Parathyroid adenoma (tissue), 2 donors: ENCODE measurements around the gene FUZ.

Source experiments
- H2AFZ ChIP-seq: fragments of 300-600 bp; sonication (generic); one replicate; pipeline ENCODE4 v1.7.0; 2017; ENCODE audit warnings: antibody characterized with exemption, mild to moderate bottlenecking
- H3K27ac ChIP-seq: fragments of 300-600 bp; sonication (generic); one replicate; pipeline ENCODE4 v1.7.0; 2017
- H3K27me3 ChIP-seq: fragments of 300-600 bp; sonication (generic); one replicate; pipeline ENCODE4 v1.7.0; 2017; ENCODE audit warnings: low read length; ENCODE audit not compliant: control insufficient read depth, insufficient read depth
- H3K36me3 ChIP-seq: fragments of 300-600 bp; sonication (generic); one replicate; pipeline ENCODE4 v1.7.0; 2017; ENCODE audit warnings: low read length; ENCODE audit not compliant: control insufficient read depth, insufficient read depth
- H3K4me1 ChIP-seq: fragments of 300-600 bp; sonication (generic); one replicate; pipeline ENCODE4 v1.7.0; 2017; ENCODE audit warnings: control low read depth
- H3K4me2 ChIP-seq: fragments of 300-600 bp; sonication (generic); one replicate; pipeline ENCODE4 v1.7.0; 2017; ENCODE audit warnings: low read length
- H3K4me3 ChIP-seq: fragments of 300-600 bp; sonication (generic); one replicate; pipeline ENCODE4 v1.7.0; 2017; ENCODE audit warnings: low read depth, low read length
- H3K79me2 ChIP-seq: fragments of 300-600 bp; sonication (generic); one replicate; pipeline ENCODE4 v1.7.0; 2017; ENCODE audit warnings: control low read depth
- H3K9ac ChIP-seq: fragments of 300-600 bp; sonication (generic); one replicate; pipeline ENCODE4 v1.7.0; 2017; ENCODE audit warnings: mild to moderate bottlenecking
- H3K9me3 ChIP-seq: fragments of 300-600 bp; sonication (generic); one replicate; pipeline ENCODE4 v1.7.0; 2017; ENCODE audit warnings: low read length; ENCODE audit not compliant: control insufficient read depth
- TF ChIP-seq, protein P1 (sequence below): fragments of 300-600 bp; sonication (generic); IDR thresholded peaks from one replicate; pipeline ENCODE4 v1.7.0; 2017; ENCODE audit warnings: antibody characterized with exemption, mild to moderate bottlenecking
- donor health status: primary hyperparathyroidism.

Gene FUZ

DNA sequence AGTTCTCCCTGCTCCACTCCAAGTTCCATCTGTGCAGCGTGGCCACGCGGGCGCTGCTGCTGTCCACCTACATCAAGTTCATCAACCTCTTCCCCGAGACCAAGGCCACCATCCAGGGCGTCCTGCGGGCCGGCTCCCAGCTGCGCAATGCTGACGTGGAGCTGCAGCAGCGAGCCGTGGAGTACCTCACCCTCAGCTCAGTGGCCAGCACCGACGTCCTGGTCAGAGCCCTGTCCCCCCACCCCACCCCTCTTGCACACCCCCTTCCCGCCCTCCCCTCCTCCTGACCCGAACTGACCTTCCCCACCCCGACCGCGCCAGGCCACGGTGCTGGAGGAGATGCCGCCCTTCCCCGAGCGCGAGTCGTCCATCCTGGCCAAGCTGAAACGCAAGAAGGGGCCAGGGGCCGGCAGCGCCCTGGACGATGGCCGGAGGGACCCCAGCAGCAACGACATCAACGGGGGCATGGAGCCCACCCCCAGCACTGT, 11.6 kb downstream of the FUZ start:
- Histone ChIP-seq H3K4me1 (peaks cover 5% of the 10 kb centered on the region), H3K9ac (no peak overlapping the region), H3K4me3 (peak overlapping the region; percentile 91), H3K79me2 (no peaks in the 10 kb centered on the region), H3K27me3 (no peaks in the 10 kb centered on the region), H2AFZ (no peak overlapping the region), H3K27ac (no peak overlapping the region), H3K36me3 (no peaks in the 10 kb centered on the region), H3K4me2 (peak overlapping the region; percentile 96), H3K9me3 (no peaks in the 10 kb centered on the region)
- TF ChIP-seq, protein P1, sequence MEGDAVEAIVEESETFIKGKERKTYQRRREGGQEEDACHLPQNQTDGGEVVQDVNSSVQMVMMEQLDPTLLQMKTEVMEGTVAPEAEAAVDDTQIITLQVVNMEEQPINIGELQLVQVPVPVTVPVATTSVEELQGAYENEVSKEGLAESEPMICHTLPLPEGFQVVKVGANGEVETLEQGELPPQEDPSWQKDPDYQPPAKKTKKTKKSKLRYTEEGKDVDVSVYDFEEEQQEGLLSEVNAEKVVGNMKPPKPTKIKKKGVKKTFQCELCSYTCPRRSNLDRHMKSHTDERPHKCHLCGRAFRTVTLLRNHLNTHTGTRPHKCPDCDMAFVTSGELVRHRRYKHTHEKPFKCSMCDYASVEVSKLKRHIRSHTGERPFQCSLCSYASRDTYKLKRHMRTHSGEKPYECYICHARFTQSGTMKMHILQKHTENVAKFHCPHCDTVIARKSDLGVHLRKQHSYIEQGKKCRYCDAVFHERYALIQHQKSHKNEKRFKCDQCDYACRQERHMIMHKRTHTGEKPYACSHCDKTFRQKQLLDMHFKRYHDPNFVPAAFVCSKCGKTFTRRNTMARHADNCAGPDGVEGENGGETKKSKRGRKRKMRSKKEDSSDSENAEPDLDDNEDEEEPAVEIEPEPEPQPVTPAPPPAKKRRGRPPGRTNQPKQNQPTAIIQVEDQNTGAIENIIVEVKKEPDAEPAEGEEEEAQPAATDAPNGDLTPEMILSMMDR = no peak

DNA sequence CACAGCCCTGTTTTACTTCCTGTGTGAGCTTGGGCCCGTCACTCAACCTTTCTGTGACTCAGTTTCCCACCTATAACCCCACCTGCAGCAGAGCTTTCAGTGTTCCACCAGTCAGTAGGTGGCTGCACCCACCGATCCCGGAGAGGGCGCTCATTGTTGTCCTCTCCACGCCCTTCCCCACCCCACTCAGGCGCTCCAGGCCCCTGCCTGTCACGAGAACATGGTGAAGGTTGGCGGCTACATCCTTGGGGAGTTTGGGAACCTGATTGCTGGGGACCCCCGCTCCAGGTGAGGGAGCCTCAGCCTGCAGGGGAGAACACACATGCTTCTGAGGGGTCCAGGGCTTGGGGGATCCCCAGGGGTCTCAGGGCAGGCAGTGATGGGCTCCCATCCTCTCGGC, 12.3 kb downstream of the FUZ start:
- no peaks in the 10 kb centered on the region for H3K36me3 ChIP-seq
- H3K27ac ChIP-seq = no peak overlapping the region
- H3K79me2 ChIP-seq = no peaks in the 10 kb centered on the region
- no peak overlapping the region for H2AFZ ChIP-seq
- H3K4me3 ChIP-seq = no peak overlapping the region
- no peaks in the 10 kb centered on the region for H3K27me3 ChIP-seq
- H3K9ac ChIP-seq = no peak overlapping the region
- TF ChIP-seq, protein P1 = no peak
- H3K4me1 ChIP-seq = peaks cover 5% of the 10 kb centered on the region
- H3K9me3 ChIP-seq = no peaks in the 10 kb centered on the region
- H3K4me2 ChIP-seq = no peak overlapping the region

DNA sequence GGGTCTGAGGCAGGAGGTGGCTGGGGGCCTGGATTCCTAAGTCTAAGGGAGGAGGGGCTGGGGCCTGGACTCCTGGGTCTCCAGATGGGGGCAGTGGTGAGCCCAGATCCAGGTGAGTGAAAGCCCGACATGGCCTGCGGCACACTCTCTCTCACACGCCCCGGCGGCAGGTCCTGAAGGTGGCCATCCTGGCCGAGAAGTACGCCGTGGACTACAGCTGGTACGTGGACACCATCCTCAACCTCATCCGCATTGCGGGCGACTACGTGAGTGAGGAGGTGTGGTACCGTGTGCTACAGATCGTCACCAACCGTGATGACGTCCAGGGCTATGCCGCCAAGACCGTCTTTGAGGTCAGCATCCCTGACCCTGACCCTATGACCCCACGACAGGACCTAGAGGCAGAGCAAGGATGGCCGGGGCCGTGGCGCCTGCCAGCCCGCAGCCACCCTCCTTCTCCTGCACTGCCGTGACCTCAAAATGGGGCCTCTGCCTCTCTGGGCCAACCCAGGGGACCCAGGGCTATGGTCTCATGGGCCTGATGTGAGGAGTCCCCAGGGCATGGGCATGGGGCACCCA, 13.2 kb downstream of the FUZ start:
- TF ChIP-seq, protein P1 = no peak
- Histone ChIP-seq H3K27me3 (no peaks in the 10 kb centered on the region), H3K9me3 (no peaks in the 10 kb centered on the region), H3K36me3 (no peaks in the 10 kb centered on the region), H3K27ac (no peak overlapping the region), H3K4me2 (no peak overlapping the region), H2AFZ (no peak overlapping the region), H3K4me1 (peaks cover 5% of the 10 kb centered on the region), H3K9ac (no peak overlapping the region), H3K79me2 (no peaks in the 10 kb centered on the region), H3K4me3 (no peak overlapping the region)

DNA sequence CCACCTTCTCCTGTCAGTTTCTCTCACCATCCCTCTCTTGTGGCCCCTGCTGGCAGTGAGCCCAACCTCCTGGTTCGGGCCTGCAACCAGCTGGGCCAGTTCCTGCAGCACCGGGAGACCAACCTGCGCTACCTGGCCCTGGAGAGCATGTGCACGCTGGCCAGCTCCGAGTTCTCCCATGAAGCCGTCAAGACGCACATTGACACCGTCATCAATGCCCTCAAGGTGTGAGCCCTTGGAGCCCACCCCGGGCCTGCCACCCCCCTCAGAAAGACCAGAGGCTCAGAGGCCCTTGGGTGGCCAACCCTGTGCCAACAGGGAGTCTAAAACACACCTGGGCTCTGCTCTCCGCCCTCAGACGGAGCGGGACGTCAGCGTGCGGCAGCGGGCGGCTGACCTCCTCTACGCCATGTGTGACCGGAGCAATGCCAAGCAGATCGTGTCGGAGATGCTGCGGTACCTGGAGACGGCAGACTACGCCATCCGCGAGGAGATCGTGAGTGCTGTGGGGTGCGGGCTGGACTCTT, 13.8 kb downstream of the FUZ start:
- no peak overlapping the region for H3K9ac ChIP-seq
- H3K4me2 ChIP-seq = no peak overlapping the region
- no peaks in the 10 kb centered on the region for H3K27me3 ChIP-seq
- TF ChIP-seq, protein P1 = no peak
- peaks cover 5% of the 10 kb centered on the region for H3K4me1 ChIP-seq
- no peaks in the 10 kb centered on the region for H3K9me3 ChIP-seq
- H3K4me3 ChIP-seq = no peak overlapping the region
- H3K79me2 ChIP-seq = no peaks in the 10 kb centered on the region
- H3K36me3 ChIP-seq = no peaks in the 10 kb centered on the region
- H2AFZ ChIP-seq = no peak overlapping the region
- no peak overlapping the region for H3K27ac ChIP-seq

DNA sequence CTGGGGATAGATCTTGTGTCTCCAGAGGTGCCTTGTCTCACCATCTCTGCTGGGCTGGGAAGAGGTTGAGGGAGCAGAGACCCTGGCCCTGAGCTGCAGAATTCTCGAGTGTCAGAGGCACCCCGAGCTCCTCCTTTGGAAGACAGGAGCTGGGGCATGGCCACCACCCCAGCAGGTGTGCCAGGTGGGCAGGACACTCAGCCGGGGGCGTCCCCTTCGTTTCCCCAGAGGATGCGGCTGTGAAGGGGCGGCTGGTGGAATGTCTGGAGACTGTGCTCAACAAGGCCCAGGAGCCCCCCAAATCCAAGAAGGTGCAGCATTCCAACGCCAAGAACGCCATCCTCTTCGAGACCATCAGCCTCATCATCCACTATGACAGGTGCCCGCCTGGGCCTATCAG, 14.5 kb downstream of the FUZ start:
- H2AFZ ChIP-seq = no peak overlapping the region
- no peaks in the 10 kb centered on the region for H3K79me2 ChIP-seq
- H3K36me3 ChIP-seq = no peaks in the 10 kb centered on the region
- TF ChIP-seq, protein P1 = no peak
- H3K4me3 ChIP-seq = no peak overlapping the region
- H3K9ac ChIP-seq = no peak overlapping the region
- no peaks in the 10 kb centered on the region for H3K9me3 ChIP-seq
- H3K4me1 ChIP-seq = peaks cover 5% of the 10 kb centered on the region
- H3K27me3 ChIP-seq = no peaks in the 10 kb centered on the region
- H3K27ac ChIP-seq = no peak overlapping the region
- H3K4me2 ChIP-seq = no peak overlapping the region
